ENCODE data around the gene PHF24.

- TF ChIP-seq CREB5 (CRISPR knock-in tag; IDR thresholded peaks at IDR 0.05; ENCODE audit: low read depth) (no peak), ARNTL (CRISPR knock-in tag; IDR thresholded peaks at IDR 0.05; ENCODE audit: borderline replicate concordance, low read depth) (no peak), ZFP30 (CRISPR knock-in tag; IDR thresholded peaks at IDR 0.05) (no peak), ZFP3 (CRISPR knock-in tag; IDR thresholded peaks at IDR 0.05) (no peak), ZNF70 (CRISPR knock-in tag; IDR thresholded peaks at IDR 0.05) (no peak), ESRRG (CRISPR knock-in tag; IDR thresholded peaks at IDR 0.05) (no peak), TOX (CRISPR knock-in tag; IDR thresholded peaks at IDR 0.05; ENCODE audit: borderline replicate concordance) (no peak), OSR1 (CRISPR knock-in tag; IDR thresholded peaks at IDR 0.05) (no peak), GLIS3 (CRISPR knock-in tag; IDR thresholded peaks at IDR 0.05) (no peak), BACH2 (CRISPR knock-in tag; IDR thresholded peaks at IDR 0.05; ENCODE audit: borderline replicate concordance) (no peak), PATZ1 (CRISPR knock-in tag; IDR thresholded peaks at IDR 0.05; ENCODE audit: borderline replicate concordance) (no peak)
Observed at GRCh38 chr9:34954225-34954624, 3.9 kb upstream of the PHF24 start.
